HepG2 (cell line): ENCODE results near the gene TMEM247.

ENCODE experiments used
- CBX5 ChIP-seq: sonication (generic); formaldehyde crosslinking; IDR thresholded peaks from 2 replicates; pipeline ENCODE4 v1.4.0; 2020; ENCODE audit warnings: missing genetic modification reagents, borderline replicate concordance
- KDM5B ChIP-seq: sonication (generic); formaldehyde crosslinking; IDR thresholded peaks from 2 replicates; pipeline ENCODE4 v1.4.0; 2020; ENCODE audit warnings: missing genetic modification reagents, mild to moderate bottlenecking, borderline replicate concordance
- POLR2A ChIP-seq, 2 experiments: IDR thresholded peaks; 2 replicates each; pipeline ENCODE4 v1.6.1; 2011; ENCODE audit warnings: low read depth in 2 of 2, low read length in 2 of 2, mild to moderate bottlenecking in 1 of 2, moderate library complexity in 1 of 2; ENCODE audit not compliant: insufficient read depth in 1 of 2
- SP2 ChIP-seq: sonication (generic); formaldehyde crosslinking; IDR thresholded peaks from 2 replicates; pipeline ENCODE4 v1.5.1; 2020; ENCODE audit warnings: mild to moderate bottlenecking, missing genetic modification reagents
- ZNF407 ChIP-seq: sonication (generic); formaldehyde crosslinking; IDR thresholded peaks from one replicate; pipeline ENCODE4 v1.5.1; 2020; ENCODE audit warnings: mild to moderate bottlenecking, missing genetic modification reagents; ENCODE audit errors: not compliant biosample characterization
- ZNF616 ChIP-seq: sonication (generic); formaldehyde crosslinking; IDR thresholded peaks from 2 replicates; pipeline ENCODE4 v1.5.0; 2020; ENCODE audit warnings: low read depth, mild to moderate bottlenecking, missing genetic modification reagents

- TF ChIP-seq SP2 (CRISPR knock-in tag): no peak
- TF ChIP-seq CBX5 (CRISPR knock-in tag): no peak
- no peak for TF ChIP-seq POLR2A (IDR thresholded peaks at IDR 0.05; ENCODE audit: insufficient read depth in 1 of 2, low read depth in 2 of 2, low read length in 2 of 2)
- TF ChIP-seq ZNF407 (CRISPR knock-in tag): no peak
- no peak for TF ChIP-seq KDM5B (CRISPR knock-in tag)
- TF ChIP-seq ZNF616: no peak
Observed at GRCh38 chr2:46431481-46432235, 47.7 kb upstream of the TMEM247 start.
